SU-DHL-6 (cell line): Measurements from ENCODE around the gene B3GAT1.

Experiments
- CTCF ChIP-seq: fragments of 200-600 bp; sonication (generic); IDR thresholded peaks from one replicate; pipeline ENCODE4 v1.5.1; 2017; ENCODE audit warnings: antibody characterized with exemption, mild to moderate bottlenecking, low read length, moderate library complexity; ENCODE audit not compliant: insufficient read depth, poor library complexity, severe bottlenecking
- EZH2phosphoT487 ChIP-seq: fragments of 200-600 bp; sonication (generic), shearing (Covaris generic); conservative IDR thresholded peaks from 2 replicates; pipeline ENCODE4 v1.6.1; 2018; ENCODE audit warnings: mild to moderate bottlenecking, antibody characterized with exemption, low read length, moderate library complexity, mixed read lengths

- TF ChIP-seq CTCF = no peak
- TF ChIP-seq EZH2phosphoT487 = no peak
These were observed 73.4 kb downstream of the B3GAT1 start for GRCh38 chr11:134338654-134339053.
